Mesothelial cell of epicardium (in vitro differentiated cells): ENCODE data around the gene F3. TPM values are rescaled to one million over a fixed set of nuclear protein-coding genes. Genes with fewer than 3 reads are reported as not detected.
A peak's percentile ranks its signal among the peaks of the same experiment; 100 is the strongest.

Source experiments
- DNase-seq, 2 experiments: peaks; one replicate each; pipeline ENCODE4 v3.0.0; 2021; ENCODE audit warnings: low spot score in 2 of 2; ENCODE audit not compliant: unreplicated experiment in 2 of 2
- H3K27ac Mint-ChIP-seq: 2 replicates; pipeline ENCODE4 v1.8.0; 2021; ENCODE audit warnings: mixed read lengths
- H3K27me3 Mint-ChIP-seq: 2 replicates; pipeline ENCODE4 v1.8.0; 2021; ENCODE audit warnings: low read depth, mixed read lengths
- H3K36me3 Mint-ChIP-seq: 2 replicates; pipeline ENCODE4 v1.8.0; 2021; ENCODE audit warnings: mixed read lengths
- H3K4me1 Mint-ChIP-seq: 2 replicates; pipeline ENCODE4 v1.8.0; 2021; ENCODE audit warnings: mixed read lengths
- H3K4me3 Mint-ChIP-seq: 2 replicates; pipeline ENCODE4 v1.8.0; 2021; ENCODE audit warnings: mild to moderate bottlenecking, moderate library complexity, mixed read lengths
- H3K9me3 Mint-ChIP-seq: 2 replicates; pipeline ENCODE4 v1.8.0; 2021; ENCODE audit warnings: mixed read lengths
- total RNA-seq: library from RNA; stranded (reverse); gene quantifications from 3 replicates; pipeline ENCODE4 v1.2.1, GENCODE V29; 2021
- TF ChIP-seq, protein P1 (sequence below): fragments of 200-600 bp; sonication (generic); IDR thresholded peaks from one replicate; pipeline ENCODE4 v1.5.0; 2021; ENCODE audit warnings: antibody characterized with exemption; ENCODE audit not compliant: unreplicated experiment

F3 gene
- total RNA-seq, 1 donor from 2014 or later: 23.9 TPM

- TF ChIP-seq, protein P1, sequence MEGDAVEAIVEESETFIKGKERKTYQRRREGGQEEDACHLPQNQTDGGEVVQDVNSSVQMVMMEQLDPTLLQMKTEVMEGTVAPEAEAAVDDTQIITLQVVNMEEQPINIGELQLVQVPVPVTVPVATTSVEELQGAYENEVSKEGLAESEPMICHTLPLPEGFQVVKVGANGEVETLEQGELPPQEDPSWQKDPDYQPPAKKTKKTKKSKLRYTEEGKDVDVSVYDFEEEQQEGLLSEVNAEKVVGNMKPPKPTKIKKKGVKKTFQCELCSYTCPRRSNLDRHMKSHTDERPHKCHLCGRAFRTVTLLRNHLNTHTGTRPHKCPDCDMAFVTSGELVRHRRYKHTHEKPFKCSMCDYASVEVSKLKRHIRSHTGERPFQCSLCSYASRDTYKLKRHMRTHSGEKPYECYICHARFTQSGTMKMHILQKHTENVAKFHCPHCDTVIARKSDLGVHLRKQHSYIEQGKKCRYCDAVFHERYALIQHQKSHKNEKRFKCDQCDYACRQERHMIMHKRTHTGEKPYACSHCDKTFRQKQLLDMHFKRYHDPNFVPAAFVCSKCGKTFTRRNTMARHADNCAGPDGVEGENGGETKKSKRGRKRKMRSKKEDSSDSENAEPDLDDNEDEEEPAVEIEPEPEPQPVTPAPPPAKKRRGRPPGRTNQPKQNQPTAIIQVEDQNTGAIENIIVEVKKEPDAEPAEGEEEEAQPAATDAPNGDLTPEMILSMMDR: no peak
- no peak for DNase-seq
- Mint-ChIP-seq H3K9me3 (no peaks in the 10 kb centered on the region), H3K4me1 (no peaks in the 10 kb centered on the region), H3K4me3 (no peak overlapping the region), H3K27ac (no peak overlapping the region), H3K36me3 (peaks cover 35% of the 10 kb centered on the region), H3K27me3 (no peaks in the 10 kb centered on the region)
Measured at GRCh38 chr1:94486990-94487389, 54.6 kb downstream of the F3 start.

DNA sequence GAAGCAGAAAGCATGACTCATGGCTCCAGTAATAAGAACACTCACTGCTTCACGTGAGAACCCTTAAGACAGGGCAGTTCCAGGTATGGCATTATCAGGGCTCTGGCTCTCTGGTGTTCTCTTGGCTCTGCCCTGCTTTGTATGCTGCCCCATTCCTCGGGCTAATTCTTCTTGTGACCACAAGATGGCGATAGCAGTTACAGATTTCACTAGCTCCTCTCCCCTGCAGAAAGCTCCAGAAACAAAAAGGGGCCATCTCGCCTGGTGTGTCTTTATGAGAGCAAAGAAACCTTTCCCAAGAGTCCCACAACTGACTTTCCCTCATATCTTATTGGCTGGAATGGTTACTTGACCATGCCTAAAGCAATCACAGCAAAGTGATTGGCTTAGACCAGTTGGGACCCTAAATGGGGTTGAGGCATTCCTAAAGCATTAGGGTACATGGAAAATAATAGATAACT lies 60.1 kb downstream of the F3 start:
- no peaks in the 10 kb centered on the region for H3K9me3 Mint-ChIP-seq
- H3K4me3 Mint-ChIP-seq: no peak overlapping the region
- H3K27ac Mint-ChIP-seq: no peak overlapping the region
- H3K27me3 Mint-ChIP-seq: no peaks in the 10 kb centered on the region
- peaks cover 14% of the 10 kb centered on the region for H3K36me3 Mint-ChIP-seq
- TF ChIP-seq, protein P1: peak; percentile 66
- no peaks in the 10 kb centered on the region for H3K4me1 Mint-ChIP-seq
- DNase-seq: peak in 1 of 2 experiments; percentile 42

GRCh38 chr1:94479682-94480081 lies 61.9 kb downstream of the F3 start:
- TF ChIP-seq, protein P1: no peak
- no peaks in the 10 kb centered on the region for H3K27me3 Mint-ChIP-seq
- DNase-seq: no peak
- H3K4me3 Mint-ChIP-seq: no peak overlapping the region
- H3K9me3 Mint-ChIP-seq: no peaks in the 10 kb centered on the region
- H3K4me1 Mint-ChIP-seq: no peaks in the 10 kb centered on the region
- peak overlapping the region; percentile 0 for H3K27ac Mint-ChIP-seq
- peaks cover 17% of the 10 kb centered on the region for H3K36me3 Mint-ChIP-seq

Other genes starting within 250 kb of the F3 start
- gene ABCD3, start 123.4 kb downstream of the F3 start, total RNA-seq: 38.2 to 40.6 TPM (median 38.2 TPM) in 3 replicates